Cardiac muscle cell (in vitro differentiated cells and primary cell): ENCODE data around the gene TTC16. TPM values are rescaled to one million over a fixed set of nuclear protein-coding genes. Genes with fewer than 3 reads are reported as not detected.

ENCODE experiments used
- DNase-seq, 2 donors: peaks; one replicate each; pipeline versions ENCODE4 v3.0.0 to v3.0.0-alpha.2; 2010 to 2017; ENCODE audit warnings: low read depth in 1 of 2, low spot score in 1 of 2
- H3K27ac ChIP-seq: fragments of 200-600 bp; sonication (generic); 2 replicates; pipeline ENCODE4 v1.5.1; 2016
- H3K27me3 ChIP-seq: fragments of 200-600 bp; sonication (generic); 2 replicates; pipeline ENCODE4 v1.6.0; 2016; ENCODE audit warnings: control low read depth
- H3K36me3 ChIP-seq: fragments of 200-600 bp; sonication (generic); 2 replicates; pipeline ENCODE4 v1.5.1; 2016; ENCODE audit warnings: control low read depth
- H3K4me1 ChIP-seq: fragments of 200-600 bp; sonication (generic); 2 replicates; pipeline ENCODE4 v1.8.1; 2017; ENCODE audit warnings: low read depth, mild to moderate bottlenecking, mixed run types
- H3K4me3 ChIP-seq: fragments of 200-600 bp; sonication (generic); 2 replicates; pipeline ENCODE4 v1.5.1; 2016; ENCODE audit warnings: mild to moderate bottlenecking
- H3K9me3 ChIP-seq: fragments of 200-600 bp; sonication (generic); 2 replicates; pipeline ENCODE4 v1.5.1; 2017; ENCODE audit warnings: low read depth, mild to moderate bottlenecking, control low read depth
- polyA plus RNA-seq: library from polyadenylated mRNA; unstranded; fragments of >200 nt; fragmentation: Nextera tagmentation; extraction: Ambion mirVana; gene quantifications from 2 replicates; pipeline ENCODE4 v1.2.1, GENCODE V29; 2016
- total RNA-seq: library from RNA; depleted of rRNA; stranded (reverse); fragments of >200 nt; gene quantifications from 2 replicates; pipeline ENCODE4 v1.2.3, GENCODE V29; 2016
- TF ChIP-seq, protein P1 (sequence below): IDR thresholded peaks from 2 replicates; pipeline ENCODE4 v1.5.1; 2012; ENCODE audit warnings: low read depth, mild to moderate bottlenecking, low read length

Gene TTC16, protein sequence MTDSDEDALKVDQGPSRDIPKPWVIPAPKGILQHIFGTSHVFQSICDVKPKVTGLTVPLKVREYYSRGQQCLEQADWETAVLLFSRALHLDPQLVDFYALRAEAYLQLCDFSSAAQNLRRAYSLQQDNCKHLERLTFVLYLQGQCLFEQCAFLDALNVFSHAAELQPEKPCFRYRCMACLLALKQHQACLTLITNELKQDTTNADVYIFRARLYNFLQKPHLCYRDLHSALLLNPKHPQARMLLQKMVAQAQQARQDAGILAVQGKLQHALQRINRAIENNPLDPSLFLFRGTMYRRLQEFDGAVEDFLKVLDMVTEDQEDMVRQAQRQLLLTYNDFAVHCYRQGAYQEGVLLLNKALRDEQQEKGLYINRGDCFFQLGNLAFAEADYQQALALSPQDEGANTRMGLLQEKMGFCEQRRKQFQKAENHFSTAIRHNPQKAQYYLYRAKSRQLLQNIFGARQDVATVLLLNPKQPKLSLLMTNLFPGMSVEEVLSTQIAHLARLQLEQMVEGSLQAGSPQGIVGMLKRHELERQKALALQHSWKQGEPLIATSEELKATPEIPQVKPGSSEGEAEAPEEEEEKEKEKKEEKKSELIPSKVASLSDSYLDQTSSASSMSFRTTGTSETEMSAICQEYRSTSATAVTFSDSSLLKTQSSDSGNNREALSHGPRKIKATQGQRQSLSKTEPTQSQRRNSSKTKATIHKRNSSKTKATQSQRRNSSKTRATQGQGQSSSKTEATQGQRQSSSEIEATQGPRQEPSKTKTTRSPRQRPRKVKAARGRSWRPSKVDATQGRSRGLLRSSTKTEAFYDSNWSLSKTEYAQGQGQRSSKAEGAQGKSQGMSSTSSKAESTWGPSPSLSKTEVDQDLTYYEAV
- 0.06 TPM in 1 of 2 replicates, not detected in the other for total RNA-seq
- not detected in 2 replicates for polyA plus RNA-seq

GRCh38 chr9:127715470-127716337 is at the start of gene TTC16, which contains the start of gene PTRH1:
Gene TTC16, plus strand, starts transcription at chr9:127716079. Its CDS starts 67 bp downstream, at chr9:127716146.
Gene PTRH1, minus strand, starts transcription at chr9:127715663. Its CDS starts 24 bp downstream, at chr9:127715639.
- Histone ChIP-seq H3K36me3 (no peaks in the 10 kb centered on the region), H3K27me3 (no peaks in the 10 kb centered on the region), H3K9me3 (no peaks in the 10 kb centered on the region), H3K27ac (peak within 1 kb of the TSS; percentile 25), H3K4me3 (peak within 1 kb of the TSS; percentile 79), H3K4me1 (peaks cover 9% of the 10 kb centered on the region)
- DNase-seq, result peak; percentile 97
- TF ChIP-seq, protein P1, sequence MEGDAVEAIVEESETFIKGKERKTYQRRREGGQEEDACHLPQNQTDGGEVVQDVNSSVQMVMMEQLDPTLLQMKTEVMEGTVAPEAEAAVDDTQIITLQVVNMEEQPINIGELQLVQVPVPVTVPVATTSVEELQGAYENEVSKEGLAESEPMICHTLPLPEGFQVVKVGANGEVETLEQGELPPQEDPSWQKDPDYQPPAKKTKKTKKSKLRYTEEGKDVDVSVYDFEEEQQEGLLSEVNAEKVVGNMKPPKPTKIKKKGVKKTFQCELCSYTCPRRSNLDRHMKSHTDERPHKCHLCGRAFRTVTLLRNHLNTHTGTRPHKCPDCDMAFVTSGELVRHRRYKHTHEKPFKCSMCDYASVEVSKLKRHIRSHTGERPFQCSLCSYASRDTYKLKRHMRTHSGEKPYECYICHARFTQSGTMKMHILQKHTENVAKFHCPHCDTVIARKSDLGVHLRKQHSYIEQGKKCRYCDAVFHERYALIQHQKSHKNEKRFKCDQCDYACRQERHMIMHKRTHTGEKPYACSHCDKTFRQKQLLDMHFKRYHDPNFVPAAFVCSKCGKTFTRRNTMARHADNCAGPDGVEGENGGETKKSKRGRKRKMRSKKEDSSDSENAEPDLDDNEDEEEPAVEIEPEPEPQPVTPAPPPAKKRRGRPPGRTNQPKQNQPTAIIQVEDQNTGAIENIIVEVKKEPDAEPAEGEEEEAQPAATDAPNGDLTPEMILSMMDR, result no peak

- TF ChIP-seq, protein P1, result no peak
- no peaks in the 10 kb centered on the region for H3K27me3 ChIP-seq
- H3K36me3 ChIP-seq, result peaks cover 18% of the 10 kb centered on the region
- H3K4me3 ChIP-seq, result no peak overlapping the region
- H3K4me1 ChIP-seq, result no peaks in the 10 kb centered on the region
- no peak overlapping the region for H3K27ac ChIP-seq
- no peaks in the 10 kb centered on the region for H3K9me3 ChIP-seq
- DNase-seq, result no peak
Measured at GRCh38 chr9:127667127-127667844, 48.6 kb upstream of the TTC16 start.

DNA sequence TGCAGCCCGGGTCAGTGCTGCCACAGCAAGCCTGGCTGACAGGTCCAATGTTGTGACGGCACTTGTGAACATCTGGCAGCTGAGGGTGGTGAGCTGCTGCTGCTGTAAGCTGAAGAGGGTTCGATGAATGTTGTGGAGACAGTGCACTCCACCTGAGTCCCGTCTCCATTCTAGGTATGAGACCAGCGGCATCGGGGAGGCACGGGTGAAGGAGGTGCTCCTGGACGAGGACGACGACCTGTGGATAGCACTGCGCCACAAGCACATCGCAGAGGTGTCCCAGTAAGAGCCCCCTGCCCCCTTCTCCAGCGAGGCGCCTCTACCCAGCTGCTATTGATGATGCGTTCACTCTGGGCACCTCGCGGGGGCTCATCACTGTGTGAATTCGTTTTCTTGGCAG is 48.0 kb upstream of the TTC16 start:
- TF ChIP-seq, protein P1, result no peak
- peaks cover 20% of the 10 kb centered on the region for H3K36me3 ChIP-seq
- H3K27ac ChIP-seq, result no peak overlapping the region
- H3K9me3 ChIP-seq, result no peaks in the 10 kb centered on the region
- no peaks in the 10 kb centered on the region for H3K27me3 ChIP-seq
- DNase-seq, result no peak
- H3K4me3 ChIP-seq, result no peak overlapping the region
- H3K4me1 ChIP-seq, result no peaks in the 10 kb centered on the region

DNA sequence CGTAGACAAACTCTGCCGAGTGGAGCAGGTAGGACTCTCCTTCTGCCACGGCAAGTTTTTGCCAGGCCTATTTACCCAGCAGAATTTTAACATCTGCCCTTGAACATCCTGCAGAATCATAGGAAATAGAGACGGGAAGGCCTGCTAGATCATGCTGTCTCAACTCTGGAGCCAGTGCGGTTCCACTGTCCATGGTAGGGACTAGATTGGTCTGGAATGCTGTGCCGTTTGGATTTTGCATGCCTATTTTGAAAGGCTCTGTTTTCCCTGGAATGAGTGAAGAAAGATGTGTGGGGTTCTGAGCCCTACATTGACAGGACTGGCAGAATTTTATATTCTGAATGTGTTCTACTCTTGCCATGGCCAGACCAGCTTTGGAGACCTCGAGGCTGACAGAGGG is 42.6 kb upstream of the TTC16 start:
- TF ChIP-seq, protein P1, result no peak
- H3K4me3 ChIP-seq, result no peak overlapping the region
- H3K9me3 ChIP-seq, result no peaks in the 10 kb centered on the region
- DNase-seq, result no peak
- H3K4me1 ChIP-seq, result no peaks in the 10 kb centered on the region
- no peaks in the 10 kb centered on the region for H3K27me3 ChIP-seq
- no peak overlapping the region for H3K27ac ChIP-seq
- peaks cover 21% of the 10 kb centered on the region for H3K36me3 ChIP-seq
